Subcutaneous adipose tissue (tissue), 4 donors: Measurements from ENCODE around the gene MAP3K4. TPM values are rescaled to one million over a fixed set of nuclear protein-coding genes. Genes with fewer than 3 reads are reported as not detected.

Experiments used
- CTCF ChIP-seq: fragments of 450-650 bp; IDR thresholded peaks from one replicate; pipeline ENCODE4 v1.5.1; 2016; ENCODE audit warnings: low read depth, mild to moderate bottlenecking, control low read depth, antibody characterized with exemption, moderate library complexity
- total RNA-seq, 4 donors: library from RNA; depleted of rRNA; stranded (reverse); fragments of >200 nt; gene quantifications; one replicate each; pipeline ENCODE4 v1.1.0, GENCODE V29; 2016

Gene MAP3K4
- total RNA-seq, 4 donors from 2014 or later = 26.2 to 36.7 (median 36.1) TPM

- TF ChIP-seq CTCF = no peak
Observed at GRCh38 chr6:161152907-161153662, 161.5 kb downstream of the MAP3K4 start.

- no peak for TF ChIP-seq CTCF
Observed at GRCh38 chr6:161153725-161154124, 162.2 kb downstream of the MAP3K4 start.

GRCh38 chr6:161154796-161155335, 163.3 kb downstream of the MAP3K4 start:
- TF ChIP-seq CTCF = no peak

- no peak for TF ChIP-seq CTCF
Observed at GRCh38 chr6:161161121-161161520, 169.6 kb downstream of the MAP3K4 start.

GRCh38 chr6:161161889-161162624, 170.5 kb downstream of the MAP3K4 start:
- no peak for TF ChIP-seq CTCF

GRCh38 chr6:161162722-161163121, 171.2 kb downstream of the MAP3K4 start:
- no peak for TF ChIP-seq CTCF
